CD14-positive monocyte (primary cell): ENCODE measurements around the gene LINGO4. TPM values are rescaled to one million over a fixed set of nuclear protein-coding genes. Genes with fewer than 3 reads are reported as not detected.

ENCODE experiments used
- DNase-seq, 3 donors: peaks; one replicate each; pipeline ENCODE4 v3.0.0-alpha.2; 2011 to 2022
- H2AFZ ChIP-seq: 2 replicates; pipeline ENCODE4 v1.6.0; 2012; ENCODE audit warnings: mild to moderate bottlenecking, low read depth, low read length, inconsistent platforms; ENCODE audit not compliant: insufficient read depth, poor library complexity, severe bottlenecking
- H3K27ac ChIP-seq, 2 donors: 1 replicate in 1 of 2; 2 replicates in 1 of 2; pipeline ENCODE4 v1.5.1; 2012 to 2013; ENCODE audit warnings: low read length in 2 of 2, control low read depth in 1 of 2, inconsistent platforms in 1 of 2, low read depth in 1 of 2, mild to moderate bottlenecking in 1 of 2
- H3K27me3 ChIP-seq, 2 donors: one replicate each; pipeline versions ENCODE4 v1.6.0 to v1.6.1; 2011 to 2013; ENCODE audit warnings: low read length in 2 of 2; ENCODE audit not compliant: control insufficient read depth in 2 of 2, insufficient read depth in 2 of 2
- H3K36me3 ChIP-seq, 2 donors: replicated peaks in 1 of 2; 1 replicate in 1 of 2; 2 replicates in 1 of 2; pipeline versions ENCODE4 v1.5.1 to v1.6.1; 2012 to 2013; ENCODE audit warnings: low read length in 2 of 2, control low read depth in 1 of 2, inconsistent platforms in 1 of 2, mild to moderate bottlenecking in 1 of 2; ENCODE audit not compliant: insufficient read depth in 2 of 2, control insufficient read depth in 1 of 2
- H3K4me1 ChIP-seq, 2 donors: 1 replicate in 1 of 2; 2 replicates in 1 of 2; pipeline versions ENCODE4 v1.5.1 to v1.6.1; 2012 to 2013; ENCODE audit warnings: low read length in 2 of 2, control low read depth in 1 of 2, inconsistent platforms in 1 of 2, mild to moderate bottlenecking in 1 of 2, moderate library complexity in 1 of 2; ENCODE audit not compliant: insufficient read depth in 2 of 2, control insufficient read depth in 1 of 2
- H3K4me2 ChIP-seq: replicated peaks from 2 replicates; pipeline ENCODE3; 2012; ENCODE audit warnings: low read length, moderate library complexity, mild to moderate bottlenecking; ENCODE audit not compliant: poor library complexity, severe bottlenecking; ENCODE audit errors: extremely low read depth
- H3K4me3 ChIP-seq, 3 experiments: fragments of 200-600 bp in 1 of 3; sonication (generic) in 1 of 3; replicated peaks in 1 of 3; 1 replicate in 2 of 3; 2 replicates in 1 of 3; pipeline ENCODE4 v1.5.1; 2011 to 2013; ENCODE audit warnings: low read length in 3 of 3, mild to moderate bottlenecking in 3 of 3, control low read depth in 2 of 3, low read depth in 2 of 3, inconsistent platforms in 1 of 3, moderate library complexity in 1 of 3
- H3K79me2 ChIP-seq: 2 replicates; pipeline ENCODE4 v1.6.0; 2012; ENCODE audit warnings: mild to moderate bottlenecking, control low read depth, inconsistent platforms, low read length, moderate library complexity; ENCODE audit not compliant: insufficient read depth
- H3K9ac ChIP-seq: 2 replicates; pipeline ENCODE4 v1.6.0; 2017; ENCODE audit warnings: low read length, mild to moderate bottlenecking; ENCODE audit not compliant: insufficient read depth, poor library complexity, severe bottlenecking
- H3K9me3 ChIP-seq, 2 donors: replicated peaks in 1 of 2; 1 replicate in 1 of 2; 2 replicates in 1 of 2; pipeline versions ENCODE4 v1.5.1 to v1.6.1; 2012 to 2013; ENCODE audit warnings: low read length in 2 of 2, control low read depth in 1 of 2; ENCODE audit not compliant: control insufficient read depth in 1 of 2, insufficient read depth in 1 of 2
- H4K20me1 ChIP-seq: 2 replicates; pipeline ENCODE4 v1.6.0; 2012; ENCODE audit warnings: mild to moderate bottlenecking, low read length, control low read depth, moderate library complexity; ENCODE audit not compliant: insufficient read depth
- H3K27ac Mint-ChIP-seq, 7 donors: one replicate each; pipeline ENCODE4 v1.8.0; 2020; ENCODE audit warnings: mild to moderate bottlenecking in 7 of 7, mixed read lengths in 7 of 7, moderate library complexity in 6 of 7, inconsistent platforms in 2 of 7
- H3K27me3 Mint-ChIP-seq, 3 donors: one replicate each; pipeline ENCODE4 v1.8.0; 2021 to 2022; ENCODE audit warnings: low read depth in 3 of 3, mild to moderate bottlenecking in 3 of 3, mixed read lengths in 3 of 3, moderate library complexity in 3 of 3, inconsistent platforms in 1 of 3
- H3K36me3 Mint-ChIP-seq, 2 donors: one replicate each; pipeline ENCODE4 v1.8.0; 2020; ENCODE audit warnings: mixed read lengths in 2 of 2, inconsistent platforms in 1 of 2, mild to moderate bottlenecking in 1 of 2
- H3K4me1 Mint-ChIP-seq: one replicate; pipeline ENCODE4 v1.8.0; 2020; ENCODE audit warnings: mild to moderate bottlenecking, mixed read lengths
- H3K4me3 Mint-ChIP-seq, 2 donors: one replicate each; pipeline ENCODE4 v1.8.0; 2020; ENCODE audit warnings: mild to moderate bottlenecking in 2 of 2, mixed read lengths in 2 of 2, moderate library complexity in 1 of 2
- H3K9me3 Mint-ChIP-seq, 7 donors: one replicate each; pipeline ENCODE4 v1.8.0; 2020 to 2022; ENCODE audit warnings: mixed read lengths in 7 of 7, mild to moderate bottlenecking in 6 of 7, moderate library complexity in 6 of 7, inconsistent platforms in 2 of 7
- WGBS: methylation state at CpG from one replicate; pipeline ENCODE4 v1.1.5; 2013; ENCODE audit warnings: missing lambda C conversion rate; ENCODE audit not compliant: insufficient coverage; 5-methylcytosine and 5-hydroxymethylcytosine counted together
- intact Hi-C, 2 donors: fragments of 100-400 bp; cut with micrococcal nuclease; formaldehyde crosslinking; loops; one replicate each; pipeline versions ENCODE4 v1.15.0 to v1.15.1; 2023
- polyA plus RNA-seq, 3 donors: library from polyadenylated mRNA; depleted of rRNA in 1 of 3; unstranded in 2 of 3; stranded (reverse) in 1 of 3; fragments of 300-500 nt in 2 of 3; fragments of >200 nt in 1 of 3; fragmentation: Illumina TruSeq in 2 of 3; gene quantifications; 1 replicate in 2 of 3; 2 replicates in 1 of 3; pipeline ENCODE4 v1.2.3, GENCODE V29; 2012 to 2021
- TF ChIP-seq, protein P1 (sequence below): fragments of 200-600 bp; IDR thresholded peaks from one replicate; pipeline ENCODE4 v1.8.0; 2022; ENCODE audit warnings: antibody characterized with exemption, mild to moderate bottlenecking

LINGO4 gene
- polyA plus RNA-seq, 3 donors = not detected

DNA sequence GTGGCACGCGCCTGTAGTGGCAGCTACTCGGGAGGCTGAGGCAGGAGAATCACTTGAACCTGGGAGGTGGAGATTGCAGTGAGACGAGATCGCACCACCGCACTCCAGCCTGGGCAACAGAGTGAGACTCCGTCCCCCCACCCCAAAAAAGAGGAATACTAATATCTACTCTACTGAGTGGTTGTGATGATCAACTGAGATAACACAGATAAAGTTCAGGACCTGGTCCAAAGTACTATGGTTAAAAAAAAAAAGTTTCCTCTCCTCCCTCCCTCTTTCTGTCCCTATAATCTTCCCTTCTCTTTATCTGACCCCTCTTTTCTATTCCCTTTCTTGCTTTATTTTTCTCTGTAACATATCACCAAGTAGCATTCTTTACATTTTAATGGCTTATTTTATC lies 30.4 kb upstream of the LINGO4 start:
- TF ChIP-seq, protein P1, sequence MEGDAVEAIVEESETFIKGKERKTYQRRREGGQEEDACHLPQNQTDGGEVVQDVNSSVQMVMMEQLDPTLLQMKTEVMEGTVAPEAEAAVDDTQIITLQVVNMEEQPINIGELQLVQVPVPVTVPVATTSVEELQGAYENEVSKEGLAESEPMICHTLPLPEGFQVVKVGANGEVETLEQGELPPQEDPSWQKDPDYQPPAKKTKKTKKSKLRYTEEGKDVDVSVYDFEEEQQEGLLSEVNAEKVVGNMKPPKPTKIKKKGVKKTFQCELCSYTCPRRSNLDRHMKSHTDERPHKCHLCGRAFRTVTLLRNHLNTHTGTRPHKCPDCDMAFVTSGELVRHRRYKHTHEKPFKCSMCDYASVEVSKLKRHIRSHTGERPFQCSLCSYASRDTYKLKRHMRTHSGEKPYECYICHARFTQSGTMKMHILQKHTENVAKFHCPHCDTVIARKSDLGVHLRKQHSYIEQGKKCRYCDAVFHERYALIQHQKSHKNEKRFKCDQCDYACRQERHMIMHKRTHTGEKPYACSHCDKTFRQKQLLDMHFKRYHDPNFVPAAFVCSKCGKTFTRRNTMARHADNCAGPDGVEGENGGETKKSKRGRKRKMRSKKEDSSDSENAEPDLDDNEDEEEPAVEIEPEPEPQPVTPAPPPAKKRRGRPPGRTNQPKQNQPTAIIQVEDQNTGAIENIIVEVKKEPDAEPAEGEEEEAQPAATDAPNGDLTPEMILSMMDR = no peak
- Histone ChIP-seq H3K27me3 (peaks cover 29 to 34% of the 10 kb centered on the region in 2 donors), H3K4me1 (peaks cover 65 to 96% of the 10 kb centered on the region in 2 donors), H3K4me2 (no peak overlapping the region), H3K27ac (no peak overlapping the region), H3K9me3 (peaks cover 0 to 17% of the 10 kb centered on the region in 2 donors), H3K4me3 (no peak overlapping the region), H3K9ac (no peak overlapping the region), H2AFZ (no peak overlapping the region), H3K36me3 (no peaks in the 10 kb centered on the region), H3K79me2 (no peaks in the 10 kb centered on the region), H4K20me1 (no peaks in the 10 kb centered on the region)
- Mint-ChIP-seq H3K27me3 (peaks cover 34 to 53% (median 40%) of the 10 kb centered on the region in 3 donors), H3K27ac (no peak overlapping the region), H3K36me3 (peaks cover 6 to 13% of the 10 kb centered on the region in 2 donors), H3K4me1 (peaks cover 83% of the 10 kb centered on the region), H3K9me3 (peaks cover 0 to 19% (median 14%) of the 10 kb centered on the region in 7 donors), H3K4me3 (no peak overlapping the region)
- WGBS = no CpG with 5 or more reads among the region's 7 CpGs
- DNase-seq = no peak
- intact Hi-C loops = loop anchor here in 1 of 2 donors (5.0 kb wide), 1 partner anchor 298 kb away; no protein-coding TSS in a partner anchor

DNA sequence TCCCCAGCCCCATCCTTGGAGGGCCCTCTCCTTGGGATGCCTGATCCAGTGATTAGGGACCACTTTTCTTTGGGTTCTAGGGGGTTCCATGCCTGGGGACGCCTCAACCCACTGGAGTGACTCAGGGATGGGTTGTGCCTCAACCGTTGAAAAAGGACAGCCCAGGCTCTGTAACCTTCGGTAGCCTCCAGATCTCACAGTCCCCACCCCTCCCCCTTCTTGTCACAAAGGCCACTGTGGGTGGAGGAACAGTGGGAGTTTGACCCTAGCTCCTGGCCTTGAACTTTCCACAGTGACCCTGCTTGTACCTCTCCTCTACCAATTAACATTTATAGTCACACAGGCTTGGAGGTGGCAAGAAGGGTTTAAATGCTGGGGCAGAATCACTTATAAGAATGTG lies 29.0 kb upstream of the LINGO4 start:
- Histone ChIP-seq H3K4me1 (peaks cover 66 to 100% of the 10 kb centered on the region in 2 donors), H3K36me3 (no peaks in the 10 kb centered on the region), H3K27ac (peak overlapping the region in 1 of 2 donors; percentile 5), H3K79me2 (no peaks in the 10 kb centered on the region), H3K4me2 (peak overlapping the region; percentile 28), H3K4me3 (peak overlapping the region in 1 of 3 experiments; percentile 13), H3K9ac (no peak overlapping the region), H3K27me3 (peaks cover 18 to 21% of the 10 kb centered on the region in 2 donors), H3K9me3 (peaks cover 0 to 7% of the 10 kb centered on the region in 2 donors), H4K20me1 (no peaks in the 10 kb centered on the region), H2AFZ (peak overlapping the region; percentile 30)
- WGBS = no CpG with 5 or more reads among the region's 3 CpGs
- H3K27ac Mint-ChIP-seq = peak overlapping the region in 2 of 7 donors; percentile 2 to 64
- TF ChIP-seq, protein P1 = no peak
- intact Hi-C loops = no loop called here
- H3K4me3 Mint-ChIP-seq = no peak overlapping the region
- peaks cover 0 to 15% (median 8%) of the 10 kb centered on the region in 7 donors for H3K9me3 Mint-ChIP-seq
- peaks cover 21 to 40% (median 28%) of the 10 kb centered on the region in 3 donors for H3K27me3 Mint-ChIP-seq
- DNase-seq = no peak
- peaks cover 87% of the 10 kb centered on the region for H3K4me1 Mint-ChIP-seq
- H3K36me3 Mint-ChIP-seq = peaks cover 6 to 8% of the 10 kb centered on the region in 2 donors
